K562 (cell line): Measurements from ENCODE around the gene GATB.

Source experiments
- ATF1 ChIP-seq, 2 experiments: fragments of 450-650 bp in 1 of 2; IDR thresholded peaks; 2 replicates each; pipeline ENCODE4 v1.6.1; 2016; ENCODE audit warnings: missing compliant biosample characterization in 1 of 2, missing genetic modification characterization in 1 of 2
- BMI1 ChIP-seq: fragments of 150-350 bp; IDR thresholded peaks from 2 replicates; pipeline ENCODE4 v1.6.1; 2014; ENCODE audit warnings: low read length
- EGR1 ChIP-seq: fragments of 450-650 bp; conservative IDR thresholded peaks from 2 replicates; pipeline ENCODE4 v1.6.1; 2017; ENCODE audit warnings: mild to moderate bottlenecking
- PHF8 ChIP-seq: fragments of 200-600 bp; sonication (generic); IDR thresholded peaks from 2 replicates; pipeline ENCODE4 v1.6.1; 2012; ENCODE audit warnings: mixed run types, mild to moderate bottlenecking, inconsistent platforms, low read length, moderate library complexity, borderline replicate concordance
- ZNF76 ChIP-seq: fragments of 250-450 bp; sonication (Bioruptor Pico); IDR thresholded peaks from 2 replicates; pipeline ENCODE4 v1.4.0; 2020; ENCODE audit warnings: mild to moderate bottlenecking, moderate library complexity, borderline replicate concordance

GRCh38 chr4:151627491-151627890 is 133.3 kb downstream of the GATB start:
- TF ChIP-seq BMI1 (no peak), EGR1 (no peak), ATF1 (CRISPR knock-in tag; IDR thresholded peaks at IDR 0.05) (no peak), ATF1 (tag; IDR thresholded peaks at IDR 0.05) (no peak), ZNF76 (CRISPR knock-in tag) (no peak), PHF8 (no peak)
